Psoas muscle (tissue), 8 donors: ENCODE data around the gene TSPAN2. TPM values are rescaled to one million over a fixed set of nuclear protein-coding genes. Genes with fewer than 3 reads are reported as not detected.
A peak's percentile ranks its signal among the peaks of the same experiment; 100 is the strongest.

ENCODE experiments used
- ATAC-seq, 4 donors: fragments of 200-7000 bp; cut with Tn5 transposase; one replicate each; pipeline ENCODE4 v1.9.1; 2020; ENCODE audit warnings: moderate library complexity in 3 of 4, mild to moderate bottlenecking in 2 of 4
- DNase-seq, 2 donors: peaks; one replicate each; pipeline ENCODE4 v3.0.0-alpha.2; 2020
- H3K27ac ChIP-seq: fragments of 200-600 bp; one replicate; pipeline ENCODE4 v1.8.0; 2022
- H3K27me3 ChIP-seq, 3 donors: fragments of 200-600 bp in 1 of 3; one replicate each; pipeline versions ENCODE4 v1.6.1 to v1.8.0; 2013 to 2022; ENCODE audit warnings: low read length in 2 of 3, mild to moderate bottlenecking in 2 of 3, moderate library complexity in 1 of 3; ENCODE audit not compliant: insufficient read depth in 3 of 3
- H3K36me3 ChIP-seq, 2 donors: fragments of 200-600 bp in 1 of 2; one replicate each; pipeline versions ENCODE4 v1.6.1 to v1.8.0; 2013 to 2022; ENCODE audit warnings: low read depth in 1 of 2, mild to moderate bottlenecking in 1 of 2, moderate library complexity in 1 of 2; ENCODE audit not compliant: insufficient read depth in 1 of 2
- H3K4me1 ChIP-seq: fragments of 200-600 bp; one replicate; pipeline ENCODE4 v1.8.0; 2022
- H3K4me3 ChIP-seq: fragments of 200-600 bp; one replicate; pipeline ENCODE4 v1.8.0; 2022; ENCODE audit warnings: mild to moderate bottlenecking
- H3K9me3 ChIP-seq: fragments of 200-600 bp; one replicate; pipeline ENCODE4 v1.8.0; 2022
- CTCF ChIP-seq: fragments of 200-600 bp; IDR thresholded peaks from one replicate; pipeline ENCODE4 v1.8.0; 2022; ENCODE audit warnings: antibody characterized with exemption
- WGBS, 3 donors: extraction: QIAGEN DNeasy Blood & Tissue Kit; methylation state at CpG; one replicate each; pipeline versions ENCODE4 v1.1.6 to v1.1.7; 2013; 5-methylcytosine and 5-hydroxymethylcytosine counted together
- intact Hi-C, 2 donors: fragments of 100-400 bp; cut with DNase I; formaldehyde crosslinking; loops; one replicate each; pipeline versions ENCODE4 v1.11.0 to v1.14.2; 2022
- polyA plus RNA-seq, 3 donors: library from polyadenylated mRNA; stranded (reverse); fragments of 200-250 nt; gene quantifications; one replicate each; pipeline ENCODE4 v1.2.3, GENCODE V29; 2013
- total RNA-seq, 4 donors: library from RNA; stranded (reverse); fragmentation: NEBNext Ultra II Directional in 2 of 4; extraction: Animal tissue kit (Norgen Biotek cat#: 25700) in 2 of 4; gene quantifications; one replicate each; pipeline versions ENCODE4 v1.2.1 to v1.2.4, GENCODE V29; 2021 to 2023
- donor health status: healthy with polysubstance abuse.
- donor health status: DM: no; HTN: no; CAD: no; lungs with moderate emphysema.
- donor health status: Bipolar disorder and iron deficiency.
- donor health status: healthy.
- donor health status: DM: yes; HTN: yes; CAD: no.
- donor health status: DM: no; HTN: no; CAD: no.
- donor health status: DM: no; HTN: no; CAD: no.
- donor health status: DM: yes; HTN: yes; CAD: no.

Gene TSPAN2
- total and polyA plus RNA-seq, 7 donors = 0.87 to 2.3 (median 1.4) TPM

DNA sequence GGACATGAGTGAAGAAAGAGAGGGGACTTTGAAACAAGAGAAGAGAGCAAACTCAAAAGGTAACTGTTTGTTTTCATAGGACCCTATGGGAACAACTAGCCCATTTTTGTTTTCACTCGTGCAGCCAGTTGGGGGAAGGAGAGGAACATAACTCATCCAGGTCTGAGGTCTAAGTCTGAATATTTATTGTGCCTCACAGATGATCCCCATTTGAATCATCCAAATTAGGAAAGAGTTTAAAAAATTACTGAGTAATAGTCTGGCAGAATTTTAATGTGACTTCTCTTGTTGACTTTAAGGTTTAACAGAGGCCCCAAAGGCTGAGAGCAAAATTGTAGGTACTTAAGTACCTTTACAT lies 10.4 kb upstream of the TSPAN2 start:
- 18 to 33% (median 33%) methylated on average over 1 of the region's 1 CpG for WGBS, 3 donors
- DNase-seq (no peak), ATAC-seq (no peak)
- Histone ChIP-seq H3K4me1 (no peaks in the 10 kb centered on the region), H3K9me3 (no peaks in the 10 kb centered on the region), H3K4me3 (peak overlapping the region; percentile 59), H3K27ac (peak overlapping the region; percentile 38), H3K36me3 (no peaks in the 10 kb centered on the region), H3K27me3 (no peaks in the 10 kb centered on the region)
- TF ChIP-seq CTCF = no peak
- intact Hi-C loops = no loop called here

- no peaks in the 10 kb centered on the region for H3K9me3 ChIP-seq
- H3K4me1 ChIP-seq = no peaks in the 10 kb centered on the region
- no peak for TF ChIP-seq CTCF
- intact Hi-C loops = no loop called here
- peak overlapping the region; percentile 59 for H3K4me3 ChIP-seq
- ATAC-seq (peak in 2 of 4 donors; percentile 40 to 56), DNase-seq (no peak)
- no peaks in the 10 kb centered on the region for H3K27me3 ChIP-seq
- 15 to 22% (median 15%) methylated on average over 13 of the region's 13 CpGs for WGBS, 3 donors
- peak overlapping the region; percentile 38 for H3K27ac ChIP-seq
- no peaks in the 10 kb centered on the region for H3K36me3 ChIP-seq
These were observed 9.8 kb upstream of the TSPAN2 start for GRCh38 chr1:115098979-115099692.

- ATAC-seq (no peak), DNase-seq (no peak)
- H3K4me1 ChIP-seq = no peaks in the 10 kb centered on the region
- H3K4me3 ChIP-seq = no peak overlapping the region
- no peak overlapping the region for H3K27ac ChIP-seq
- intact Hi-C loops = no loop called here
- no peaks in the 10 kb centered on the region for H3K36me3 ChIP-seq
- 91 to 98% (median 95%) methylated on average over 1 of the region's 1 CpG for WGBS, 3 donors
- no peaks in the 10 kb centered on the region for H3K9me3 ChIP-seq
- H3K27me3 ChIP-seq = no peaks in the 10 kb centered on the region
- no peak for TF ChIP-seq CTCF
These were observed 2.9 kb upstream of the TSPAN2 start for GRCh38 chr1:115092175-115092574.

DNA sequence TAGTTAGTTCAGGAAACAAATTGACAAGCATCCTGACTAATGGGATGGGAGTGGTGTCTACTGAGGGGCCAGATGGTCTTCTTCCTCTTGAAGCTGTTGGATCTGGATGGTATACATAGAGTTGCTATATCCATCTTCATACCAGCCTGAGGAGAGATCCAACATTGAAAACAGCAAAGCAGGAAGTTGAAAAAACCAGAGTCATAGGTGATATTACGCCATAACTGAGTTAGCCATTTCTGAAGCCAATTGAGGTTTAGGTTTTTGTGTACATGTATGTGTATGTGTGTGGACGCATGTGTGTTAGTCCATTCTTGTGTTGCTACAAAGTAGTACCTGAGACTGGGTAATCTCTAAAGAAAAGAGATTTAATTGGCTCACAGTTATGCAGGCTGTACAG lies 2.3 kb upstream of the TSPAN2 start:
- Histone ChIP-seq H3K27ac (no peak overlapping the region), H3K4me1 (no peaks in the 10 kb centered on the region), H3K27me3 (no peaks in the 10 kb centered on the region), H3K36me3 (no peaks in the 10 kb centered on the region), H3K9me3 (no peaks in the 10 kb centered on the region), H3K4me3 (no peak overlapping the region)
- WGBS, 3 donors = 93 to 96% (median 94%) methylated on average over 2 of the region's 2 CpGs
- DNase-seq (no peak), ATAC-seq (no peak)
- intact Hi-C loops = no loop called here
- TF ChIP-seq CTCF = no peak

DNA sequence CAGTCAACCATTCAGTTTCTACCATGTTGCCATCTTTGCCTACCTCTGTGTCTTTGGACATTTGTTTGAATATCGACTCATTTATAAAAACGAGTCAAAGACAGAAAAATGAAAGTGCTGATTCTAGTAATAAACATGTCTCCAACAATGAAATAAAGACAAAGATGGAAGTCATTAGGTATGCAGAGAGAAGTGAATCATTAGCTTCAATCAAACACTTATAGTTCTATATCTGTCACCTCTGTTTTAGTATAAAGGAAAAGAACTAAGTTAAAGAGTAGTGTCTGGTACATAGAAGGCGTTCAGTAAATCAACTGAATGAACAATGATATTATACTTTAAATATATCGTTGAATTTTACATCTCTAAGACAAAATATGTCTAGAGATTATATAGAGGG lies 1.7 kb upstream of the TSPAN2 start:
- Histone ChIP-seq H3K4me1 (no peaks in the 10 kb centered on the region), H3K36me3 (no peaks in the 10 kb centered on the region), H3K27me3 (no peaks in the 10 kb centered on the region), H3K9me3 (no peaks in the 10 kb centered on the region), H3K4me3 (no peak overlapping the region), H3K27ac (peak overlapping the region; percentile 41)
- ATAC-seq = no peak
- no peak for TF ChIP-seq CTCF
- intact Hi-C loops = no loop called here
- WGBS, 3 donors = 94 to 97% (median 95%) methylated on average over 4 of the region's 4 CpGs
- no peak for DNase-seq
